Mammary epithelial cell (primary cell): ENCODE results near the gene SPINK8.
"Not testable (repeated sequence)": the region's sequence is repeated elsewhere in the genome, so short reads cannot be mapped to it uniquely, and the experiment has no call there.

Experiments
- CTCF ChIP-seq, 2 donors: IDR thresholded peaks in 1 of 2; conservative IDR thresholded peaks in 1 of 2; 2 replicates each; pipeline ENCODE4 v1.5.1; 2011 to 2012; ENCODE audit warnings: inconsistent platforms in 2 of 2, low read length in 2 of 2, mild to moderate bottlenecking in 2 of 2, control low read depth in 1 of 2, low read depth in 1 of 2; ENCODE audit not compliant: insufficient read depth in 1 of 2; ENCODE audit errors: extremely low read depth in 1 of 2
- EZH2 ChIP-seq: IDR thresholded peaks from 2 replicates; pipeline ENCODE4 v1.6.1; 2012; ENCODE audit warnings: low read length, inconsistent platforms, borderline replicate concordance

- not testable (repeated sequence) for TF ChIP-seq CTCF (conservative IDR thresholded peaks at IDR 0.05 in 1 of 2, IDR thresholded peaks at IDR 0.05 in 1 of 2; ENCODE audit: extremely low read depth in 1 of 2, insufficient read depth in 1 of 2, low read depth in 1 of 2, low read length in 2 of 2); EZH2
Observed at GRCh38 chr3:48331706-48332435, 1.6 kb downstream of the SPINK8 start.
